Forelimb muscle (tissue), 1 donor: Measurements from ENCODE around the gene CAPZA1. TPM values are rescaled to one million over a fixed set of nuclear protein-coding genes. Genes with fewer than 3 reads are reported as not detected.
A peak's percentile ranks its signal among the peaks of the same experiment; 100 is the strongest.

Experiments
- DNase-seq: peaks from one replicate; pipeline ENCODE4 v3.0.0-alpha.2; 2013; ENCODE audit warnings: low read depth
- polyA plus RNA-seq: library from polyadenylated mRNA; unstranded; fragments of 120-200 nt; gene quantifications from one replicate; pipeline ENCODE4 v1.2.1, GENCODE V29; 2013; ENCODE audit not compliant: insufficient read length

The CAPZA1 gene
- polyA plus RNA-seq, 1 donor: 75.0 TPM

DNA sequence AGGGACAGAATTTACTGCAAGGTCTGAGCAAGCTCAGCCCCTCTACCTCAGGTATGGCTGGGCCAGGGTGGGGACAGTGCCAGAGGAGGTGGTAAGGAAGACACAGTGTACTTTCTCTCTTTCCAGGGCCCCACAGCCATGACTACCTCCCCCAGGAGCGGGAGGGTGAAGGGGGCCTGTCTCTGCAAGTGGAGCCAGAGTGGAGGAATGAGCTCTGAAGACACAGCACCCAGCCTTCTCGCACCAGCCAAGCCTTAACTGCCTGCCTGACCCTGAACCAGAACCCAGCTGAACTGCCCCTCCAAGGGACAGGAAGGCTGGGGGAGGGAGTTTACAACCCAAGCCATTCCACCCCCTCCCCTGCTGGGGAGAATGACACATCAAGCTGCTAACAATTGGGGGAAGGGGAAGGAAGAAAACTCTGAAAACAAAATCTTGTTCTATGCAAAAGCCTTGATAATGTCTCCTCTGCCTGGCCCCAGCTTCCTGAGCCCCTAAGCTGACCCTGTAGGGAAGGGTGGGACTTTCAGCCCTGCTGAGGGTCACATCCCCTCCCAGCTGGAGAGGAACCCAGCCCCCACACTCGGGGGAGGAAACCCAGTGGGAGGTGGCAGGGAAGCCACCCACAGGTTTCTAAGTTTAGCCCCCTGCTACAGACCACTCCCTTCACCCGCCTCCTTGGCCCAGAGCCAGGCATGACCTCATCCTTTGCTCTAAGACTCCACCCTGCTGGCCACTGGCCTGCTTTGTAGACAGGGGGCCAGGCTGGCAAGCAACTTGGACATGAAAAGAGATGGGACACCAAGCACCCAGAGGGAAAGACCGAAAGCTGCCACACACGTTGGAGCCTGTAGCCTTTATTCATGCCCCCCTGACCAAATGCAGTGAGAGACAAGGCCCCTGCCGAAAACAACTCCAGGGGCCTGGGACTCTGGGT is 80.9 kb downstream of the CAPZA1 start:
- peak; percentile 82 for DNase-seq

DNA sequence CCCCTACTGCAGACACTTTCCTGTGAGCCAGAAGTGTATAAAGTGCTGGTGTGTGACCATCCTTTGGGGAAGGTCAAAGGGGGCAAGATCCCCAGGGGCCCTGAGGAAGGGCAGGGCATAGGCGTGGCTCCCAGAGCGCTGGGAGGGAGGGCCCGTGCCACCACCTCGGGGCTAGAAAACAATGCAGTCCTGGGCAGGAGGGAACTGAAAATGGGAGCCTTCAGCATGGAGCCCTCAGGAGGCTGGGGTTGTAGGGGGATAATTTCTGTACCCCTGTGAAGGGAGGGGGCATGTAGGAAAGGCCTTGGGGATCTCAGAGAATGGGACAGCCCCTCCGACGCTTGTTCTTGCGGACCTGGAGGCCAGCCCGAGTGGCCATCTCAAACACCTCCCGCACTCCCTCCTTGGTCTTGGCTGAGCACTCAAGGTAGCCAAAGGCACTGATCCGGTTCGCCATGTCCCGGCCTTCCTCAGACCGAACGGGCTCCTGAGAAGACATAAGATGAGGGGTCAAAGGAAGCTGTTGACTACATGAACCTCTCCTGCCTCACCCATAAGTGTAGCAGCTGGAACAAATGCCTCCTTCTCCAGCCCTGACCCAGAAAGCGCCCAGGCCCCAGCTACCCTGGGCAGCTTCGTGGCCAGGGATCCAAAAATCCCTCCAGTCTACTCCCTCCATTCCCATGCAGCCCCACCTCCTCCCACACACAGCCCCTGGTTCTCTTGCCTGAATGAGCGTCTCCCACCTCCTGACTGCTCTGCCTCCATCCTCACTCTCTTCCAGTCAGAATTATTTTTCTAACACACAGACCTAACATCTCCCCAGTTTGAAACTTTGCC is 81.8 kb downstream of the CAPZA1 start:
- DNase-seq: no peak

DNA sequence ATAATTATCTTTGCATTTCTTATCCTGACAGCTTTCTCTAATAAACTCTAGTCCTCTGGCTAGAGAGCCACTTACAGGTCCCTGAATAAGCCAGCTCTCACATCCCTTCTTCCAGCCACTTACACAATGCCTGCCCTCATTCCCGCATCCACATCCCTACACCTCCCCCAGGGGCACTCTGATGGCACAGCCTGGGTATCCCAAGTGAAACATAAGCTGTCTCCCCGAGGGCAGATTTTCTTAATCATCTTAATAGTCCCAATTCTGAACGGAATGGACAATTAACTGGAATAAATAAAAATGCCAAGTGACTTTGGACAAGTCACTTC is 82.4 kb downstream of the CAPZA1 start:
- DNase-seq: no peak

DNA sequence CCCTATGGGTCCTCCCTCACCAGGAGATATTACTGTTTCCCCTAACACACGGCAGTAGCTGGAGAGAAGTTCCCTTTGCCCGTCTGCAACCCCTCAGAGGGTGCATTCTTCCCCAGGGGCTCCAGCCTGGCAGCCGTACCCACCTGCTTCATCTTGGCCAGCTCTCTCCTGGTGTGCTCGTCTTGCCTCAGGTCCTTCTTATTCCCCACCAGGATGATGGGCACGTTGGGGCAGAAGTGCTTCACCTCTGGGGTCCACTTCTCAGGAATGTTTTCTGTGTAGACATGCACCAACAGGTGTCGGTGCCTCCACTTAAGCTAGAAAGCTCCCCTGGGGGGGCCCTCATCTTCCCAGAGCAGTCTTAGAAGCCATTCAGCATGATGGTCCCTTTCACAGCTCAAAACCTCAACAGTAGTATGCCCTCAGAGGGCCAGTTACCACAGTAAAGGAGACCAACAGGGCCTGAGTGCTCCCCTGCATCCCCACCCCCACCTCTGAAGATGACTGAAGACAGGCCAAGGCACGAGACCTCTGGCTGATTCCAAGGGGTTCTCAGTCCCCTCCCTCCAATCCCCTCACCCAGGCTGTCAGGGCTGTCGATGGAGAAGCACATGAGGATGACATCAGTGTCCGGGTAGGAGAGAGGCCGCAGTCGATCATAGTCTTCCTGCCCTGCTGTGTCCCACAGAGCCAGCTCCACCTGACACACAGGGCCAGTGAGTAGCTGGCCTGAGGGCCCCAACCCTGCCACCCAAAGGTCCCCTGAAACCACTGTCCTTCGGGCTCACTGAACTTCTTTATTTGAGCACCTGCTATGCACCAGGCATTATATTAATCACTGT is 83.0 kb downstream of the CAPZA1 start:
- no peak for DNase-seq

DNA sequence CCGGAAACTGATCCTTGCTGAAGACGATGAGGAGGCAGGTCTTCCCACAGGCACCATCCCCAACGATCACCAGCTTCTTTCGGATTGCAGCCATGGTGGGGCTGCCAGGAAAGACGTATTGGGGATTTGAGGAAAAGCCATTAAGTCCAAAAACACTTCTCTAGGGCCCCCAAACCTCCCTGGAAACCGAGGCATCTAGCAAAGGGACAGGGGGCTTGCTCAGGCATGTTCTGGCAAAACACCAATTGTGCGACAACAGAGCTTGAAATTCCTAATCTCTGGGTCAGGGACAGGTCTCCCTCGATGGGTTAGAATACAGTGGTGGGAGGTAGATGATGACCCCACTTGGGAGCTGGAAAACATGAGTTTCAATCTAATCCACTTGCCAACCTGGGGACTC is 84.1 kb downstream of the CAPZA1 start:
- DNase-seq: no peak

DNA sequence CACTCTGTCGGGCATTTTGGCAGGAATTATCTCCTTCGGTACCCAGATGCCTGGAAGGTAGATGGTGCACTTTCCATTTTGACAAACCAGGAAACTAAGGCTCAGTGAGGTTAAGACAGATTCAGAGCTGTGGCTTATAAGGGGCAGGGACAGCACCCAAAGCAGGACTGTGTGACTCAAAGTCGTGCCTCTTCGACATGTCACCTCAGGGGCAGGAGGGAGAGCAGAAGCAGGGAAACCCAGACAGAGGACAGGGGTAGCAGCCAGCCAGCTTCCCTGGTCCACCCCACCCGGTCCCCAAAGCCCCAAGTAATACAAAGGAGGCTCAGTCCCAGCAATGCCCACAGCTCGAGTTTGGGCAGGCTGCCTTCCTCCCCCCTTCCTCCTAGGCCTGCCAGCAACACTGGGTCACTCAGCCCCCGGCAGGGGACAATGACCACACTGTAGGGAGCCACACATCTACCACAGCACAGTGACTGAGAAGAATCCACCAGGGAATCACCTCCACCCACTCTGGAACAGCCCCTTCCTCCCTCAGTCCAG is 84.8 kb downstream of the CAPZA1 start:
- no peak for DNase-seq

DNA sequence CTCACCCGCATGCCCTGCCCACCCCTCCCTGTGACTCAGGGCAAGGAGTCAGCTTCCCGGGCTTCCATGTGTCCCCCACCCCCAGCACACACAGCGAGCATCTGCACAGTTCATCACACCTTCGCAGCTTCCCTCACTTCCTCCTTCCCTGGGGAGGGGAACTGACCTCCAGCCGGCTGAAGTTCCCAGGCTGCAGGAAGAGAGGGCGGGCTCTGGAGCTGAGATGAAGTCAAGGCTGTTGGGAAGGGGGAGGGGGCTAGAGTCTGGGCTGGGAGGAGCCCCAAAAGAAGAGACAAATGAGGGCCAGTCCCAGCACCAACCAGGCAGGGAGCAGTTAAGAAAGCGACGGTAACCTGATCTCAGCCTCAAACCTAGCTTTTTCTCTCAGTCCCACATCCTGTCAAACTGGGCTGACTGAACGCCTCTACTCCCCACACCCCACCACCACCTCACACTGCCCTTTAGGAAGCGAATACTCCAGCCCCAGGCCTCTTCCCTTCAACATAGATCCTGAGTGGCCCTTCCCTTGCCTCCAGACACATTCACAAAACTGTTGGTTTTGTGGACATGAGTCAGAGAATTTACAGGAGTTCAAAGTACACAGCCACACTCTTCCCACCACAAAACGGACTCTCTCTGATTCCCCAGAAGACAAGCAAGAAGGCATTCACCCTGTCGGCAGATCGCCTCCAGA is 85.4 kb downstream of the CAPZA1 start:
- DNase-seq: peak; percentile 90

DNA sequence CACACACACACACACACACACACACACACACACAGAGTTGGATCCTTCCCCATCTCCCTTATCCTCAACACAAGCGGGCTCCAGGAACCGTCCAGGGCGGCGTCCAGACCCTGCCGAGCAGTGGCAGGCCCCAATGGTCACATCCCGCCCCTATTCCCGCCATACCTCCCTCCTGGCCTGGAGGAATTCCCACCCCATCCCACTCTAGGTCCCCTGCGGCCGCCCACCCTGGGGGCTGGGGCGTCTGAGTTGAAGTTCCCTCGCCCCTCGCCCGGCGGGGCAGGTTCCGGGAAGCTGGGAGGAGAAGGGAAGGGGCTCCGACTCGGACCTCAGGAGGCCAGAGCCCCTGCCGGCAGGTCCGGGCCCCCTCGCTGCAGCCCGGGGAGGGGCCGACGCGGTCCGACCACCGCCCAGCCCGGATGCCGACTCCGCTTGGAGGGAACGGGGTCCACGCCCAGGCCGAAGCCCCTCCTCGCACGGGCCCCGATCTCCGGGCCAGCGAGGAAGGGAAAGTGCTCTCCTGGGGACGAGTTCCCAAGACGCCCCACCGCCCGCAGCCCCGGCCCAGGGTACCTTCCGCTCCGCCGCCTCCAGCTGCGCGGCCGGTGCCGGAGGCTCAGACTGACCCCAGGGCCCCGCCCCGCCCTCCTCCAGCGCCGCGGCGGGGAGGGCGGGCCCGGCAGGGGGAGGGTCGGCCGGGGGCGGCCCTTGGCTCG is 87.0 kb downstream of the CAPZA1 start, which contains the start of gene RHOC:
RHOC (minus strand) TSS at position 623 of the 716 bp plus-strand sequence. CDS start 3,328 bp downstream, outside the sequence.
- DNase-seq: peak; percentile 45

DNA sequence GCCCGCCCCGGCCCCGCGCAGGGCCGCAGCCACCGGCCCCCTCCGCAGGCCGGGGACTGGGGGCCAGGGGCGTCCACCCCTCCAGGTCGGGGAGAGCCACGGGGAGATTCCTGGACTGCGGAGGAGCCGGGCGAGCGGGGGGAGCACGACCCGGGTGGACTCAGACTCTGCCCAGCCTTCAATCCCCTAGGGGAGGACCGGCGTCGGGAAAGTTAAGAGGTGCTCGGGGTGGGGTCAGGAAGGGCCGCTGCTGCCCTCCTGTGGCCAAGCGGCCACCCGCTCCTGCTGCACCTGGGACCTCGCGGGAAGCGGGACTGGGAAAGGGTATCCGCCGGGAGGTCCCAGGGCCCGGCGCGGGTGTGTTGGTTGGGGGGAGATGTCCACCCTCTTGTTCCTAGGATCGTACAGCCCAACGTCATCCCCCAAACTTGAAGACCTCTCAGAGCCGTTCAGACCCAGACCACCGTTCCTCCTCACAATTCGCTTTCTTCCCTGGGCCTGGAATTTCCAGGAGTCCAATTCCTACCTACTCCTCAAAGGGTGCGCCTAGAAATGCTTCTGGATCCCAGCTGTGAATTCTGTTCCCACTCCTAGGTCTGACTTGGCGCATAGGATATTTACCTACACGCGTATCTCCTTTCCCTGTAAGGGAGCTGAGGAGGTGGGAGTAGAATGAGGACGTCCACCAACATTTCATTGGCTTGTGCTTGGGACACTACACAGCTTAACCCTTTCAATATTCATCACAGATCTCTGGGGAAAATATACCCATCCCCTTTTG is 87.8 kb downstream of the CAPZA1 start:
- DNase-seq: no peak

DNA sequence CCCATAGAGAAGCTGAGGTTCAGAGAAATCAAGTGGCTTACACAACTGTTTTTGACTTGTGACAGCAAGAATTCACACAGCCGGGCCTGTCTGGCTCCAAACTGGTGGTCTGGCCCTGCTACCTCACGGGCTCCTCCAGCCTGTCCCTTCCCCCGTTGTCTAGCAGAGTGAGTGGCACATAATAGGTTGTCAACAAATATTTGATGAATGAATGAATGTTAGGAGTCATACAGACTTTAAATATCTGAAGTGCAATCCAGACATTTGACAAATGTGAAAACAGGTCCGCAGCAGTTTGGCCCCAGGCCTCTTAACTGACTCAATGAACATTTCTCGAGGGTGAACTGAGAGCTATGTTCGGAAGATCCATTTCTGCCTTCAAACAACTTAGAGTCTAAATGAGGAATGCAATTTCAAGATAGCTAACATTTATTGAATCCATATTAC is 88.4 kb downstream of the CAPZA1 start:
- no peak for DNase-seq

DNA sequence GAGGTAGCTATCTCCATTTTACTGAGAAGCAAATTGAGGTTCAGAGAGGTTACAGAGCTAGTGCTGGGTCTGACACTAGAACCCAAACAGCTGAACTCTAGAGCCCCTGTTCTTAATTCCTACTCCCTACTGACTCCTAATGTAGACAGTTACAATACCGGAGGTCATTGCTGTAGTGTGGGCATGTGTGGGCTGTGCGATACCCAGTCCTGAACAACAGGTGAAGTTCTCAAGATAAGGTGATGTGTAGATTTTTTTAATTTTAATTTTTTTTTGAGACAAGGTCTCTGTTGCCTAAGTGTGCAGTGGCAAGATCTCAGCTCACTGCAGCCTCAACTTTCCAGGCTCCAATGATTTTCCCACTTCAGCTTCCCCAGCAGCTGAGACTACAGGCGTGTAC is 88.9 kb downstream of the CAPZA1 start:
- no peak for DNase-seq

DNA sequence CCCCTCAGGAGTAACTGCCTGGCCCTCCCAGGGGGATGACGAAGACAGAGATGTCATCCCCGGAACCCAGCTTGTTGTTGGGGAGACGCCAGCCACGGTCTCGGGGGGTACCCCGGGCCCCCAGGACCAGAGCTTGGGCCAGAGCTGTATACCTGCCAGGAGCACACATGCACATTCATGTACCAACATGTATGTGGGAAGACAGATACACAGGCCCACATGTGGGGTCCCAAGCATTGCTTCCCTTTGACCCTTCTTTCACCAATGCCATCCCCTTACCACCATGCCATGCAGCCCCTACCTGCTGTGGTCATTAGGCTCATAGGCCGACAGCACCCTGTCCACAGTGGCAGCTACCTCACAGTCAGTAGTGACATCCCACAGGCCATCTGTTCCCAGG is 90.5 kb downstream of the CAPZA1 start:
- no peak for DNase-seq

DNA sequence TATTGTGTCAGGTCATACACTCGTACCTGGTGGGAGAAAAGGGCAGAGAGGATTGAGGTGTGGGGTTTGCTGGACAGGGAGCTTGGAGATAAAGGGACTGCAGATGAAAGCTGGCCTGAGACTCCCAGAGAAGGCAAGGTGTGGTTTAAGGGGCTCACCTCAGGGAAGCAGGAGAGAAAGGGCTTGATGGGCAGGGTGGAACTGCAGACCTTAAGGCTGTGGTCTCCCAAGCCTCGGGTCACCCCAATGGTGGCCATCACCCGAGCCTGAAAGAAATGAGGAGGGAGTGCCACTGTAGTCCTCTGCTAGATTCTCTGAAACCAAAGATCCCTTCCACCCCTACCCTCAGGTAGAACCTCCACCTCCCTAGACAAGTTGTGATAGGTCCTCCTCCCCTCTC is 91.0 kb downstream of the CAPZA1 start:
- no peak for DNase-seq

DNA sequence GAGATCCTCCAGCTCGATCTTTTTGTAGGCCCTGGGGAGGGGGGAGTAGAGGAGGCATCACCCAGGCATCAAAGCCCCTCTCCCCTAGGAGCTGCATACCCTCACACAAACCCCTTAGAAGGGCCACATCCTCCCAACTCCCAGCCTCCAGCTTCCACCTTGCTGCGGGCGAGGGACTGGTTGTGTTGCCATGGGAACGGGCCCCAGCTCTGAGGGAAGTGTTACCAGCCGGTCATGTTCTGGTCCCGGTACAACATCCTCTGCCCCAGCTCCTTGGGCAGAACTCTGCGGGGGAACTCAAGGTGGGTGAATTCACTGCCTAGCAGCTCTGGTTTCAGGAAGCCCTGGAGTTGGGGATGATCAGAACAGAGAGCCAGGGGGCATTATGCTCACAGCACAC is 91.4 kb downstream of the CAPZA1 start:
- no peak for DNase-seq

DNA sequence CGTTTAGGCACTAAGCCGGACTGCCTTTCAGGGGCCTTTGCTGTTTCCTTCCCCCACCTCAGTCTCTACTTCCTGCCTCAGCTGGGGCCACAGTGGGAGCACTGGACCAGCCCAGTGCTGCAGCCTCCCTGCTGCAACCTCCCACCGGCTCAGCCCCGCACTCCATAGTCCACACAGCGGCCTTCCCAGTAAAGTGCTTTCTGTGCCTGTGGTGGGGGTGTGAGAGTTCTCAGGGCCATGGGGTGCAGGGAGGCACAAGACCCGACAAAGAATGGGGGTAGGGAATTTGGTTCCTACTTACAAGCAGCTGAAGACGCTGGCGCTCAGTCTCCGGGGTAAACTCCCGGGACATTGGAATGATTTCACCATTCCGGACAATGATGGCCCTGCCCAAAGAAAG is 92.0 kb downstream of the CAPZA1 start:
- DNase-seq: no peak

DNA sequence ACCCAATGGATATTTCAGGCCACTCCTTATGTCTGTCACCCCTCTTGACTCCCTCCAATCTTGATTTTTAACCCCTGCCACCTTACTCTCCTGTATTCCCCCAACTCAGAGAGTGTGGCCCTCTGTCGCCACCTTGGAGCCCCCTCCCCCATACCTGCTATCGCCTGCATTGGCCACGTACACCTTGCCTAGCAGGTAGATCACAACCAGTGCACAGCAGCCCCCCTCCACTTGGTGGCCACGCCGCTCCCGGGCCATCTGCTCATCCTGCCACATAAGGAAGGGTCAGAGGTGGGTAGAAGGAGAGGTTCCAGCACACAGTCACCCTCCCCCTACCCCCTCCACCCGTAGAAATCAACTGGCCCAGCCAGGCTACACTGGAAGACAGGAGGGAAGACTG is 92.6 kb downstream of the CAPZA1 start:
- DNase-seq: no peak

DNA sequence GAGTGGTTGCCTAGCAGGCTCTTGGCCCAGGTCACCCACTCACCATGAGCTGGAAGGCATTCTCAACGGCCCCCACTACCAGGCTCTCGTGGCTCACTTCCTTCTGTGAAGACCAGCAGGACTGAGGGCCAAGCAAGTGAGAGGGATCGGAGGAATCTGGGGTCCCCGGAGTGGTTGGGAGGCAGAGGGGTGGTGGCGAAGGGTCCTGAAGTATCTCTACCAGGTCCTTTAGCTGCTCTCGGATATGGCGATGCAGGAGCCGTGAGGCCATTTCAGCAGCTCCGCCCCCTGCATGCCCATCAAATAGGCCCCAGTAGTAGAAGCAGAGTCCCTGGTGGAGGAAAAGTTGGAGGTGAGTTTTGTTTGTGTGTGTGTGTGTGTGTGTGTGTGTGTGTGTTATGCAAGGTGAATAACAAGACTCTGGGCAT is 93.1 kb downstream of the CAPZA1 start:
- DNase-seq: no peak

DNA sequence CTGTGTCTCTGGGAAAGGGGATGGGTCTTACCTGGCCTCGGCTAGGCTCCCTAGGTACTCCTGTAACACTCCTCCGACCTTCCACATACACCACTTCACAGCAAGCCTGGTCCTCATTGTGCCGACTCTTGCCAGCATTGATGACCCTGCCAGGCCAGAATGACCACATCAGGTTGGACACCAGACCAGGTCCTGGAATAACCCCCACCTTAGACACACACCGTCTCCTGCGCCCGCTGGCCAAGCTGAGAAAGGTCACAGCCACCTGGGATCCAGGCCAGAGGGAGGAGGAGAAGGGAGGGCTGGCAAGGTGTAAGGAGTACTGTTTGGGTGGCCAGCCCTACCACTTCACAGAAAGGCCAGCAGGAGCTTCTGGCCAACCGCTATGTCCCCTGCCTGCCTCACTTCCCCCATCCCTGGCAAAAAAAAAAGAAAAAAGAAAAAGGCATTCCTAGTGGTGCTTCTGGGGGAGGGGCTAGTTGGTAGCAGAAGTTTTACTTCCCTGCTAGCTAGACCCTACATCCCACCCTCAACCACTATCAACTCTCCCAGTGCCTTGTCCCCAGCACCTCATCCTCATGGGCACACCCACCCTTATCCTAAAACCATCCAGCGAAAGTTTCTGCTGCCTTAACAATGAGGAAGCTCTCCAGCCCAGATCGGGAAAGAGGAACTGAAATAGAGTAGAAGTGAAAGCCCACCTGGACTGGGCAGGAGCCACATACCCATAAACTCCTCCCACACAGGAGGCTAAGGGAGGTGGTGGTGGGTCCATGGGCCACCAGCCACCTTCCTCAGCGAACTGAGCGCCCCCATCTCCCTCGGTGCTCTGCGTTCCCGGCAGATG is 94.1 kb downstream of the CAPZA1 start:
- no peak for DNase-seq
